ENCODE data around the gene RAPGEF4. TPM values are rescaled to one million over a fixed set of nuclear protein-coding genes. Genes with fewer than 3 reads are reported as not detected.

RAPGEF4 gene
- total and polyA plus RNA-seq, 2 of the 8 experiments (the other 6 are each of a cell fraction or from before 2014, with no cell fraction given) = 1.2 to 2.6 TPM

GRCh38 chr2:172950565-172950964 lies 214.9 kb downstream of the RAPGEF4 start:
- Histone ChIP-seq H2BK20ac (ENCODE audit: low read length) (no peak overlapping the region), H4K91ac (replicated peaks; ENCODE audit: insufficient read length, low read length) (no peak overlapping the region), H4K8ac (ENCODE audit: extremely low read depth, insufficient read depth, low read length) (no peak overlapping the region), H3K14ac (ENCODE audit: insufficient read length) (no peak overlapping the region), H3K18ac (ENCODE audit: extremely low read depth, low read length) (no peak overlapping the region), H2BK12ac (ENCODE audit: low read depth, low read length) (no peak overlapping the region), H3K79me2 (ENCODE audit: control insufficient read depth in 1 of 2, insufficient read depth in 2 of 2, low read length in 2 of 2) (no peaks in the 10 kb centered on the region), H3K23me2 (ENCODE audit: low read depth, low read length) (no peaks in the 10 kb centered on the region), H4K5ac (ENCODE audit: insufficient read length, low read depth, low read length) (no peak overlapping the region), H3K4me2 (ENCODE audit: insufficient read depth in 1 of 2, low read depth in 2 of 2, low read length in 2 of 2) (no peak overlapping the region), H4K20me1 (replicated peaks in 1 of 2; ENCODE audit: control insufficient read depth in 1 of 2, insufficient read depth in 2 of 2, low read length in 2 of 2) (no peaks in the 10 kb centered on the region), H3K27me3 (replicated peaks in 1 of 4; ENCODE audit: control insufficient read depth in 3 of 4, extremely low read depth in 1 of 4, insufficient read depth in 3 of 4, low read length in 3 of 4) (no peaks in the 10 kb centered on the region), H2BK120ac (replicated peaks; ENCODE audit: low read depth, low read length) (no peak overlapping the region), H3K4me1 (replicated peaks in 1 of 4; ENCODE audit: control insufficient read depth in 3 of 4, insufficient read depth in 4 of 4, low read length in 3 of 4) (no peaks in the 10 kb centered on the region; a peak in 1 of 7 replicates), H3K27ac (ENCODE audit: low read depth, low read length) (no peak overlapping the region), H3K4me3 (ENCODE audit: extremely low read depth in 1 of 4, insufficient read depth in 2 of 4, low read depth in 3 of 4, low read length in 4 of 4) (no peak overlapping the region), H3K4ac (replicated peaks; ENCODE audit: insufficient read length, low read depth, low read length) (no peak overlapping the region), H3K79me1 (ENCODE audit: low read depth, low read length) (no peaks in the 10 kb centered on the region), H2BK5ac (ENCODE audit: low read depth, low read length) (no peak overlapping the region), H2AK5ac (ENCODE audit: low read depth, low read length) (no peak overlapping the region), H3K56ac (replicated peaks; ENCODE audit: insufficient read length, low read depth, low read length) (no peak overlapping the region), H3K23ac (ENCODE audit: insufficient read length) (no peak overlapping the region), H2BK15ac (ENCODE audit: low read length) (no peak overlapping the region), H3K9ac (replicated peaks in 1 of 4; ENCODE audit: extremely low read depth in 1 of 4, low read depth in 3 of 4, low read length in 3 of 4) (no peak overlapping the region), H2AFZ (ENCODE audit: low read length) (no peak overlapping the region), H3K36me3 (ENCODE audit: control insufficient read depth in 2 of 4, insufficient read depth in 4 of 4, low read length in 3 of 4) (no peaks in the 10 kb centered on the region), H3K9me3 (ENCODE audit: insufficient read depth in 2 of 2, low read depth in 1 of 2, low read length in 1 of 2) (no peaks in the 10 kb centered on the region)
- DNase-seq (ENCODE audit: low read depth in 1 of 2, low spot score in 2 of 2) = no peak
- FAIRE-seq = no peak
- CTCF ChIA-PET (ENCODE audit: partially characterized antibody) = no interaction called here
- TF ChIP-seq CEBPB (IDR thresholded peaks at IDR 0.05; ENCODE audit: low read depth, low read length) (peak; percentile 66; the same call in 1 of the 2 replicates), CHD1 (IDR thresholded peaks at IDR 0.05; ENCODE audit: low read depth, low read length) (no peak), CBX8 (IDR thresholded peaks at IDR 0.05; ENCODE audit: borderline replicate concordance, low read depth, low read length) (no peak), ASH2L (IDR thresholded peaks at IDR 0.05; ENCODE audit: low read length) (no peak), CTCF (IDR thresholded peaks at IDR 0.05; ENCODE audit: control extremely low read depth in 1 of 3, insufficient read depth in 1 of 3, low read depth in 1 of 3, low read length in 3 of 3) (no peak), BCL11A (IDR thresholded peaks at IDR 0.05; ENCODE audit: low read depth in 2 of 2, low read length in 2 of 2) (no peak)
- TF ChIP-seq, protein P1, sequence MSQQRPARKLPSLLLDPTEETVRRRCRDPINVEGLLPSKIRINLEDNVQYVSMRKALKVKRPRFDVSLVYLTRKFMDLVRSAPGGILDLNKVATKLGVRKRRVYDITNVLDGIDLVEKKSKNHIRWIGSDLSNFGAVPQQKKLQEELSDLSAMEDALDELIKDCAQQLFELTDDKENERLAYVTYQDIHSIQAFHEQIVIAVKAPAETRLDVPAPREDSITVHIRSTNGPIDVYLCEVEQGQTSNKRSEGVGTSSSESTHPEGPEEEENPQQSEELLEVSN (IDR thresholded peaks at IDR 0.05) = no peak
- POLR2A ChIA-PET (ENCODE audit: partially characterized antibody) = no interaction called here

Measured in H1 (cell line).